MM.1S (cell line): ENCODE measurements around the gene CPB2.

Experiments
- EZH2phosphoT487 ChIP-seq: fragments of 300-600 bp; sonication (generic); IDR thresholded peaks from 2 replicates; pipeline ENCODE4 v1.6.1; 2018; ENCODE audit warnings: antibody characterized with exemption, low read length
- TF ChIP-seq, protein P1 (sequence below): fragments of 300-600 bp; sonication (generic); IDR thresholded peaks from 2 replicates; pipeline ENCODE4 v1.5.1; 2016; ENCODE audit warnings: antibody characterized with exemption, low read length, mixed read lengths

GRCh38 chr13:46085737-46086136 is 19.1 kb downstream of the CPB2 start:
- TF ChIP-seq, protein P1, sequence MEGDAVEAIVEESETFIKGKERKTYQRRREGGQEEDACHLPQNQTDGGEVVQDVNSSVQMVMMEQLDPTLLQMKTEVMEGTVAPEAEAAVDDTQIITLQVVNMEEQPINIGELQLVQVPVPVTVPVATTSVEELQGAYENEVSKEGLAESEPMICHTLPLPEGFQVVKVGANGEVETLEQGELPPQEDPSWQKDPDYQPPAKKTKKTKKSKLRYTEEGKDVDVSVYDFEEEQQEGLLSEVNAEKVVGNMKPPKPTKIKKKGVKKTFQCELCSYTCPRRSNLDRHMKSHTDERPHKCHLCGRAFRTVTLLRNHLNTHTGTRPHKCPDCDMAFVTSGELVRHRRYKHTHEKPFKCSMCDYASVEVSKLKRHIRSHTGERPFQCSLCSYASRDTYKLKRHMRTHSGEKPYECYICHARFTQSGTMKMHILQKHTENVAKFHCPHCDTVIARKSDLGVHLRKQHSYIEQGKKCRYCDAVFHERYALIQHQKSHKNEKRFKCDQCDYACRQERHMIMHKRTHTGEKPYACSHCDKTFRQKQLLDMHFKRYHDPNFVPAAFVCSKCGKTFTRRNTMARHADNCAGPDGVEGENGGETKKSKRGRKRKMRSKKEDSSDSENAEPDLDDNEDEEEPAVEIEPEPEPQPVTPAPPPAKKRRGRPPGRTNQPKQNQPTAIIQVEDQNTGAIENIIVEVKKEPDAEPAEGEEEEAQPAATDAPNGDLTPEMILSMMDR = no peak
- no peak for TF ChIP-seq EZH2phosphoT487
